ENCODE results near the gene NPHS1. TPM values are rescaled to one million over a fixed set of nuclear protein-coding genes. Genes with fewer than 3 reads are reported as not detected.

NPHS1 gene
- total and polyA plus RNA-seq, 2 of the 8 experiments (the other 6 are each of a cell fraction or from before 2014, with no cell fraction given): 1.3 to 1.4 TPM

- Histone ChIP-seq H3K36me3 (ENCODE audit: control insufficient read depth in 2 of 4, insufficient read depth in 4 of 4, low read length in 3 of 4) (peaks cover 12 to 31% (median 22%) of the 10 kb centered on the region in 4 experiments), H2AFZ (ENCODE audit: low read length) (no peak overlapping the region), H2BK5ac (ENCODE audit: low read depth, low read length) (no peak overlapping the region), H2BK120ac (replicated peaks; ENCODE audit: low read depth, low read length) (no peak overlapping the region), H3K23ac (ENCODE audit: insufficient read length) (no peak overlapping the region), H4K8ac (ENCODE audit: extremely low read depth, insufficient read depth, low read length) (no peak overlapping the region), H4K5ac (ENCODE audit: insufficient read length, low read depth, low read length) (no peak overlapping the region), H3K27me3 (replicated peaks in 1 of 4; ENCODE audit: control insufficient read depth in 3 of 4, extremely low read depth in 1 of 4, insufficient read depth in 3 of 4, low read length in 3 of 4) (no peaks in the 10 kb centered on the region), H2BK12ac (ENCODE audit: low read depth, low read length) (no peak overlapping the region), H3K9me3 (ENCODE audit: insufficient read depth in 2 of 2, low read depth in 1 of 2, low read length in 1 of 2) (no peaks in the 10 kb centered on the region), H2BK15ac (ENCODE audit: low read length) (no peak overlapping the region), H3K18ac (ENCODE audit: extremely low read depth, low read length) (no peak overlapping the region), H3K9ac (replicated peaks in 1 of 4; ENCODE audit: extremely low read depth in 1 of 4, low read depth in 3 of 4, low read length in 3 of 4) (no peak overlapping the region), H3K56ac (replicated peaks; ENCODE audit: insufficient read length, low read depth, low read length) (no peak overlapping the region), H4K91ac (replicated peaks; ENCODE audit: insufficient read length, low read length) (no peak overlapping the region), H3K4me1 (replicated peaks in 1 of 4; ENCODE audit: control insufficient read depth in 3 of 4, insufficient read depth in 4 of 4, low read length in 3 of 4) (no peaks in the 10 kb centered on the region), H3K27ac (ENCODE audit: low read depth, low read length) (no peak overlapping the region), H3K14ac (ENCODE audit: insufficient read length) (no peak overlapping the region), H3K79me2 (ENCODE audit: control insufficient read depth in 1 of 2, insufficient read depth in 2 of 2, low read length in 2 of 2) (no peaks in the 10 kb centered on the region), H3K4ac (replicated peaks; ENCODE audit: insufficient read length, low read depth, low read length) (no peak overlapping the region), H4K20me1 (replicated peaks in 1 of 2; ENCODE audit: control insufficient read depth in 1 of 2, insufficient read depth in 2 of 2, low read length in 2 of 2) (peaks cover 0 to 6% of the 10 kb centered on the region in 2 experiments), H3K4me3 (ENCODE audit: extremely low read depth in 1 of 4, insufficient read depth in 2 of 4, low read depth in 3 of 4, low read length in 4 of 4) (no peak overlapping the region), H3K4me2 (ENCODE audit: insufficient read depth in 1 of 2, low read depth in 2 of 2, low read length in 2 of 2) (no peak overlapping the region), H3K23me2 (ENCODE audit: low read depth, low read length) (no peaks in the 10 kb centered on the region), H2BK20ac (ENCODE audit: low read length) (no peak overlapping the region), H3K79me1 (ENCODE audit: low read depth, low read length) (no peaks in the 10 kb centered on the region), H2AK5ac (ENCODE audit: low read depth, low read length) (no peak overlapping the region)
- POLR2A ChIA-PET (ENCODE audit: partially characterized antibody): interaction anchor here (1.1 to 1.2 kb wide), 2 partner anchors 8 to 280 kb away, joined by 3 to 4 read pairs; no protein-coding TSS in a partner anchor
- CTCF ChIA-PET (ENCODE audit: partially characterized antibody): interaction anchor here (1.0 to 1.8 kb wide), 5 partner anchors 17 to 65 kb away, joined by 3 to 5 read pairs (median 3); partner anchors contain the start of gene TYROBP
- WGBS, 2 experiments (ENCODE audit: extremely low coverage in 1 of 2, insufficient coverage in 1 of 2, insufficient read length in 1 of 2, insufficient replicate concordance in 2 of 2, low coverage in 1 of 2, low lambda C conversion rate in 2 of 2, missing lambda C conversion rate in 1 of 2): 95% methylated on average over 9 of the region's 9 CpGs; no CpG with 5 or more reads in 1 of the 2 experiments
- no peak for DNase-seq (ENCODE audit: low read depth in 1 of 2, low spot score in 2 of 2)
- no peak for FAIRE-seq
- TF ChIP-seq USF2 (IDR thresholded peaks at IDR 0.05; ENCODE audit: low read length): no peak
- TF ChIP-seq EP300 (IDR thresholded peaks at IDR 0.05; ENCODE audit: borderline replicate concordance in 1 of 2, low read depth in 2 of 2, low read length in 2 of 2): no peak
- no peak for TF ChIP-seq SIN3A (conservative IDR thresholded peaks at IDR 0.05 in 1 of 2, IDR thresholded peaks at IDR 0.05 in 1 of 2; ENCODE audit: low read depth in 1 of 2, low read length in 2 of 2)
- TF ChIP-seq CHD2 (IDR thresholded peaks at IDR 0.05; ENCODE audit: low read length): no peak
- no peak for TF ChIP-seq CTCF (IDR thresholded peaks at IDR 0.05; ENCODE audit: control extremely low read depth in 1 of 3, insufficient read depth in 1 of 3, low read depth in 1 of 3, low read length in 3 of 3)
- no peak for TF ChIP-seq SRF (IDR thresholded peaks at IDR 0.05; ENCODE audit: low read depth, low read length)
- TF ChIP-seq E2F6 (IDR thresholded peaks at IDR 0.05): no peak
- TF ChIP-seq CREB1 (IDR thresholded peaks at IDR 0.05): no peak
- no peak for TF ChIP-seq RBBP5 (IDR thresholded peaks at IDR 0.05; ENCODE audit: borderline replicate concordance, low read depth, low read length)
These were observed 36.1 kb upstream of the NPHS1 start for GRCh38 chr19:35888398-35888797.
